ENCODE results near the gene KRT10.
"Not testable (repeated sequence)": the region's sequence is repeated elsewhere in the genome, so short reads cannot be mapped to it uniquely, and the experiment has no call there.

Gene KRT10

GRCh38 chr17:40817103-40817682 is 5.2 kb downstream of the KRT10 start:
- FAIRE-seq: no peak

GRCh38 chr17:40816569-40816968 is 5.8 kb downstream of the KRT10 start:
- TF ChIP-seq CTCF (IDR thresholded peaks at IDR 0.05; ENCODE audit: insufficient read depth, missing control alignments): no peak
- DNase-seq (ENCODE audit: insufficient read length, low spot score): no peak
- no peak for FAIRE-seq

More at GRCh38 chr17:40817103-40817682, 5.2 kb downstream of the KRT10 start:
- DNase-seq (ENCODE audit: insufficient read length, low spot score): no peak
- TF ChIP-seq CTCF (IDR thresholded peaks at IDR 0.05; ENCODE audit: insufficient read depth, missing control alignments): no peak

GRCh38 chr17:40815381-40815780 is 7.0 kb downstream of the KRT10 start:
- FAIRE-seq: no peak

GRCh38 chr17:40814657-40815056 is 7.8 kb downstream of the KRT10 start:
- not testable (repeated sequence) for FAIRE-seq; DNase-seq (ENCODE audit: insufficient read length, low spot score)

More at GRCh38 chr17:40815381-40815780, 7.0 kb downstream of the KRT10 start:
- no peak for DNase-seq (ENCODE audit: insufficient read length, low spot score)
- TF ChIP-seq CTCF (IDR thresholded peaks at IDR 0.05; ENCODE audit: insufficient read depth, missing control alignments): no peak

GRCh38 chr17:40813804-40814203 is 8.6 kb downstream of the KRT10 start:
- TF ChIP-seq CTCF (IDR thresholded peaks at IDR 0.05; ENCODE audit: insufficient read depth, missing control alignments): no peak
- FAIRE-seq: no peak
- no peak for DNase-seq (ENCODE audit: insufficient read length, low spot score)

GRCh38 chr17:40812639-40813038 is 9.8 kb downstream of the KRT10 start:
- FAIRE-seq (no peak), DNase-seq (ENCODE audit: insufficient read length, low spot score) (no peak)
- TF ChIP-seq CTCF (IDR thresholded peaks at IDR 0.05; ENCODE audit: insufficient read depth, missing control alignments): no peak

GRCh38 chr17:40810494-40810893 is 11.9 kb downstream of the KRT10 start:
- FAIRE-seq (no peak), DNase-seq (ENCODE audit: insufficient read length, low spot score) (no peak)
- no peak for TF ChIP-seq CTCF (IDR thresholded peaks at IDR 0.05; ENCODE audit: insufficient read depth, missing control alignments)
